BE2C (cell line): Measurements from ENCODE around the gene NT5DC1.
"Not testable (repeated sequence)": the region's sequence is repeated elsewhere in the genome, so short reads cannot be mapped to it uniquely, and the experiment has no call there.

Source experiments
- DNase-seq: peaks from one replicate; pipeline ENCODE4 v3.0.0-alpha.2; 2020
- H3K27me3 ChIP-seq: fragments of 250-450 bp; sonication (Bioruptor Pico); 2 replicates; pipeline ENCODE4 v1.5.1; 2020; ENCODE audit warnings: mild to moderate bottlenecking
- H3K36me3 ChIP-seq: fragments of 250-450 bp; sonication (Bioruptor Pico); 2 replicates; pipeline ENCODE4 v1.5.1; 2020; ENCODE audit warnings: mild to moderate bottlenecking
- H3K4me1 ChIP-seq: fragments of 250-450 bp; sonication (Bioruptor Pico); 2 replicates; pipeline ENCODE4 v1.5.1; 2020
- H3K4me3 ChIP-seq: 2 replicates; pipeline ENCODE4 v1.5.1; 2011; ENCODE audit warnings: low read depth, low read length
- H3K9me3 ChIP-seq: fragments of 250-450 bp; sonication (Bioruptor Pico); 2 replicates; pipeline ENCODE4 v1.5.1; 2020
- TF ChIP-seq, protein P1 (sequence below): IDR thresholded peaks from 2 replicates; pipeline ENCODE4 v1.5.1; 2012; ENCODE audit warnings: mild to moderate bottlenecking, low read depth, low read length

NT5DC1 gene

DNA sequence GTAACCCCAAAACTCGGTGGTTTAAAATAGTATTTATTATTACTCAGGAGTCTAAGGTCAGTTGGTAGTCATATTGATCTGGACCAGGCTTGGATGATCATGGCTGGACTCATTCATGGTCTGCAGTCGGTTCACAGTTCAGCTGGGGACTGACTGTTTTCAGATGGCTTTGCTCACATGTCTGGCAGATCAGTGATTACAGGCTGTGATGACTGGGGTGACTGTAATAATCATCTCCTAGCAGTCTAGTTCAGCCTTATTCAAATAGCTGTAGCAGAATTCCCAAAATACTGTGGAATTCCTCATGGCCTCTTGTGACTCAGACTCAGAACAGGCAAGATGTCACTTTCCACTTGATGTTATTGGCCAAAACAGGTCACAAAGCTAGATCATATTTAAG, 16.4 kb upstream of the NT5DC1 start:
- Histone ChIP-seq H3K9me3 (no peaks in the 10 kb centered on the region), H3K36me3 (no peaks in the 10 kb centered on the region), H3K27me3 (no peaks in the 10 kb centered on the region), H3K4me3 (no peak overlapping the region), H3K4me1 (no peaks in the 10 kb centered on the region)
- TF ChIP-seq, protein P1, sequence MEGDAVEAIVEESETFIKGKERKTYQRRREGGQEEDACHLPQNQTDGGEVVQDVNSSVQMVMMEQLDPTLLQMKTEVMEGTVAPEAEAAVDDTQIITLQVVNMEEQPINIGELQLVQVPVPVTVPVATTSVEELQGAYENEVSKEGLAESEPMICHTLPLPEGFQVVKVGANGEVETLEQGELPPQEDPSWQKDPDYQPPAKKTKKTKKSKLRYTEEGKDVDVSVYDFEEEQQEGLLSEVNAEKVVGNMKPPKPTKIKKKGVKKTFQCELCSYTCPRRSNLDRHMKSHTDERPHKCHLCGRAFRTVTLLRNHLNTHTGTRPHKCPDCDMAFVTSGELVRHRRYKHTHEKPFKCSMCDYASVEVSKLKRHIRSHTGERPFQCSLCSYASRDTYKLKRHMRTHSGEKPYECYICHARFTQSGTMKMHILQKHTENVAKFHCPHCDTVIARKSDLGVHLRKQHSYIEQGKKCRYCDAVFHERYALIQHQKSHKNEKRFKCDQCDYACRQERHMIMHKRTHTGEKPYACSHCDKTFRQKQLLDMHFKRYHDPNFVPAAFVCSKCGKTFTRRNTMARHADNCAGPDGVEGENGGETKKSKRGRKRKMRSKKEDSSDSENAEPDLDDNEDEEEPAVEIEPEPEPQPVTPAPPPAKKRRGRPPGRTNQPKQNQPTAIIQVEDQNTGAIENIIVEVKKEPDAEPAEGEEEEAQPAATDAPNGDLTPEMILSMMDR: no peak
- DNase-seq: no peak

- no peaks in the 10 kb centered on the region for H3K27me3 ChIP-seq
- no peaks in the 10 kb centered on the region for H3K9me3 ChIP-seq
- H3K36me3 ChIP-seq: no peaks in the 10 kb centered on the region
- no peak for DNase-seq
- no peaks in the 10 kb centered on the region for H3K4me1 ChIP-seq
- TF ChIP-seq, protein P1: no peak
- H3K4me3 ChIP-seq: no peak overlapping the region
Observed at GRCh38 chr6:116087437-116088027, 13.1 kb upstream of the NT5DC1 start.

GRCh38 chr6:116088946-116089345, 11.7 kb upstream of the NT5DC1 start:
- H3K27me3 ChIP-seq: no peaks in the 10 kb centered on the region
- H3K36me3 ChIP-seq: no peaks in the 10 kb centered on the region
- no peaks in the 10 kb centered on the region for H3K9me3 ChIP-seq
- TF ChIP-seq, protein P1: no peak
- H3K4me3 ChIP-seq: no peak overlapping the region
- no peak for DNase-seq
- H3K4me1 ChIP-seq: no peaks in the 10 kb centered on the region

DNA sequence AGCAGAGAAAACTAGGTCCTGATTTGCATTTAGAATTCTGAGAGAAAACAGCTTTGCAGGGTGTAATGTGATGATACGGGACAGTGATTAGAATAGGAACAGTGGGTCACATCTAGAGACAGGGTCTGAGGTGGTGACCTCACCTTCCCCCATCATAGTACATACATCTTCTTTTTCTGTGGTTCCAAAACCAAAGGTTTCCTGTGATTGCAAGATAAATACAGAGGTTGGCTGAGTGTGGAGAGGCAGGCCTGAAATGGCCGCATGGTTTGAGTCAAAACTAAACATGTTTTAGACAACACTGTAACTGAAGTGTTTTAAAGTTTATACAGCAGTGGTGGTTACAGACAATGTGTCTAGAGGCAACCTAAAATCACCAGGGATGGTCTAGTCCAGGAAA, 10.4 kb upstream of the NT5DC1 start:
- no peak overlapping the region for H3K4me3 ChIP-seq
- no peaks in the 10 kb centered on the region for H3K27me3 ChIP-seq
- H3K36me3 ChIP-seq: no peaks in the 10 kb centered on the region
- TF ChIP-seq, protein P1: no peak
- no peaks in the 10 kb centered on the region for H3K4me1 ChIP-seq
- H3K9me3 ChIP-seq: no peaks in the 10 kb centered on the region
- no peak for DNase-seq

GRCh38 chr6:116094041-116094440, 6.6 kb upstream of the NT5DC1 start:
- Histone ChIP-seq H3K9me3 (no peaks in the 10 kb centered on the region), H3K4me3 (no peak overlapping the region), H3K4me1 (no peaks in the 10 kb centered on the region), H3K27me3 (no peaks in the 10 kb centered on the region), H3K36me3 (no peaks in the 10 kb centered on the region)
- TF ChIP-seq, protein P1: no peak
- DNase-seq: no peak

DNA sequence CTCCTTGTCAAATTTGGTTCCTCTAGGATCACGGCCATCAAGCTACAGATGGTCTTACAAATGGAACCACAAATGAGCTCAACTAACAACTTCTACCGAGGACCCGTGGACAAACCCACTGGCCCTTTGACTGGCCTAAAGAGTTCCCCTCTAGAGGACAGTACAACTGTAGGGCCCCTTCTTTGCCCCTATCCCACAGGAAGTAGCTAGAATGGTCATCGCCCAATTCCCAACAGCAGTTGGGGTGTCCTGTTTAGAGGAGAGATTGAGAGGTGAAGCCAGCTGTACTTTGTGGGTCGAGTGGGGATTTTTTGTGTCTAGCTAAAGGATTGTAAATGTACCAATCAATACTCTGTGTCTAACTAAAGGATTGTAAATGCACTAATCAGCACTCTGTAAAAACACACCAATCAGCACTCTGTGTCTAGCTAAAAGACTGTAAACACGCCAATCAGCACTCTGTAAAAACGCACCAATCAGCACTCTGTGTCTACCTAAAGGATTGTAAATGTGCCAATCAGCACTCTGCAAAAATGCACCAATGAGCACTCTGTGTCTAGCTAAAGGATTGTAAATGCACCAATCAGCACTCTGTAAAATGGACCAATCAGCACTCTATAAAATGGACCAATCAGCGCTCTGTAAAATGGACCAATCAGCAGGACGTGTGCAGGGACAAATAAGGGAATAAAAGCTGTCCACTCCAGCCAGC, 4.4 kb upstream of the NT5DC1 start:
- H3K4me1 ChIP-seq, H3K27me3 ChIP-seq, H3K4me3 ChIP-seq, H3K9me3 ChIP-seq, H3K36me3 ChIP-seq, DNase-seq: not testable (repeated sequence)
